Measurements from ENCODE around the gene WNT11.

Gene WNT11

GRCh38 chr11:76217653-76218160, 11.4 kb upstream of the WNT11 start:
- DNase-seq = no peak

GRCh38 chr11:76216536-76217325, 10.4 kb upstream of the WNT11 start:
- no peak for DNase-seq

- DNase-seq = no peak
Measured at GRCh38 chr11:76215941-76216340, 9.6 kb upstream of the WNT11 start.

GRCh38 chr11:76214968-76215548, 8.8 kb upstream of the WNT11 start:
- DNase-seq = no peak

GRCh38 chr11:76214186-76214585, 7.9 kb upstream of the WNT11 start:
- DNase-seq = no peak

GRCh38 chr11:76212086-76213035, 6.1 kb upstream of the WNT11 start:
- no peak for DNase-seq

GRCh38 chr11:76210931-76211851, 4.9 kb upstream of the WNT11 start:
- DNase-seq = no peak

GRCh38 chr11:76209973-76210930, 4.0 kb upstream of the WNT11 start:
- no peak for DNase-seq

- no peak for DNase-seq
Measured at GRCh38 chr11:76209375-76209972, 3.2 kb upstream of the WNT11 start.

GRCh38 chr11:76208438-76209374, 2.4 kb upstream of the WNT11 start:
- no peak for DNase-seq

- DNase-seq = no peak
Measured at GRCh38 chr11:76207642-76208401, 1.5 kb upstream of the WNT11 start.

GRCh38 chr11:76206077-76206326, 300 bp downstream of the WNT11 start:
- DNase-seq = no peak

GRCh38 chr11:76205252-76206076, 838 bp downstream of the WNT11 start:
- no peak for DNase-seq

- no peak for DNase-seq
Measured at GRCh38 chr11:76203937-76204336, 2.4 kb downstream of the WNT11 start.

GRCh38 chr11:76203131-76203925, 3.0 kb downstream of the WNT11 start:
- no peak for DNase-seq

- no peak for DNase-seq
Measured at GRCh38 chr11:76201672-76202412, 4.5 kb downstream of the WNT11 start.
